Measurements from ENCODE around the gene IGSF9.

DNA sequence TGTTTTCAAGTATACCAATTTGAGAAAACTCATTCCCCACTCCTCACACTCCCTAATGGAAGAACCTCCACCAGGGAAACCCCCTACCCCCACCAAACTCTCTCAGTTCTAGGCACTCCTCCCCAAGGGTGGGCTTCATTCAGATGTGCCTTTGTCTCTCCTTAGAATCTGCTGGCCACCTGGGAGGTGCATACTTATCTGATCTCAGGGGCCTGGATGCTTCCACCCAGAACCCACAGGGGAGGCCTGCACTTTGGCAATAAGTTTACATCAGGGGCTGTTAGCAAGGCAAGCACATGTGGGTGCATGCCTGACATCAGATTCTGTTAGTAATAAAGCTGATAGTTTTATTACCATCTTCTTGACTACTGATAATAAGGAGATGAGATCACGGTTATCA is 41.1 kb upstream of the IGSF9 start:
- no peak for TF ChIP-seq CTCF (conservative IDR thresholded peaks at IDR 0.05 in 1 of 2, IDR thresholded peaks at IDR 0.05 in 1 of 2; ENCODE audit: extremely low read depth in 1 of 2, insufficient read depth in 1 of 2, low read depth in 1 of 2, low read length in 2 of 2)
- TF ChIP-seq EZH2 (IDR thresholded peaks at IDR 0.05; ENCODE audit: borderline replicate concordance, low read length) = no peak

Measured in mammary epithelial cell (primary cell).